Pancreas (tissue), 10 donors: ENCODE measurements around the gene CCDC38. TPM values are rescaled to one million over a fixed set of nuclear protein-coding genes. Genes with fewer than 3 reads are reported as not detected.

ENCODE experiments used
- ATAC-seq, 4 donors: fragments of 200-7000 bp; cut with Tn5 transposase; one replicate each; pipeline versions ENCODE4 v1.8.0 to v1.9.1; 2020; ENCODE audit warnings: mild to moderate bottlenecking in 4 of 4, moderate library complexity in 4 of 4
- DNase-seq, 6 donors: peaks; one replicate each; pipeline ENCODE4 v3.0.0-alpha.2; 2020
- FAIRE-seq: peaks from 2 replicates; lab custom pipeline; 2012; peaks lifted over from hg19 to GRCh38; lab: Jason Lieb, UNC
- H3K27ac ChIP-seq, 4 donors: fragments of 200-600 bp; sonication (generic); 1 replicate in 3 of 4; 2 replicates in 1 of 4; pipeline versions ENCODE4 v1.5.0 to v1.8.0; 2020
- H3K27me3 ChIP-seq, 4 donors: fragments of 200-600 bp; one replicate each; pipeline ENCODE4 v1.8.0; 2021
- H3K36me3 ChIP-seq, 3 donors: fragments of 200-600 bp; sonication (generic) in 1 of 3; one replicate each; pipeline versions ENCODE4 v1.5.0 to v1.8.0; 2020 to 2021
- H3K4me1 ChIP-seq, 3 donors: fragments of 200-600 bp; one replicate each; pipeline ENCODE4 v1.8.0; 2021
- H3K4me3 ChIP-seq, 4 donors: fragments of 200-600 bp; sonication (generic) in 2 of 4; one replicate each; pipeline versions ENCODE4 v1.5.0 to v1.8.0; 2020 to 2021
- H3K9me3 ChIP-seq, 4 donors: fragments of 200-600 bp; one replicate each; pipeline ENCODE4 v1.8.0; 2021
- WGBS, 2 donors: extraction: QIAGEN DNeasy Blood & Tissue Kit; methylation state at CpG; one replicate each; pipeline ENCODE4 v1.1.7; 2013; 5-methylcytosine and 5-hydroxymethylcytosine counted together
- intact Hi-C, 3 donors: fragments of 100-400 bp; cut with DNase I; formaldehyde crosslinking; loops; one replicate each; pipeline versions ENCODE4 v1.11.1 to v1.14.2; 2022
- polyA plus RNA-seq, 2 donors: library from polyadenylated mRNA; stranded (reverse); fragments of 200-250 nt; gene quantifications; one replicate each; pipeline ENCODE4 v1.2.3, GENCODE V29; 2013
- total RNA-seq, 6 donors: library from RNA; stranded (reverse); fragmentation: NEBNext Ultra II Directional in 4 of 6; extraction: Animal tissue kit (Norgen Biotek cat#: 25700) in 4 of 6; gene quantifications; one replicate each; pipeline versions ENCODE4 v1.2.1 to v1.2.4, GENCODE V29; 2021 to 2023
- TF ChIP-seq, protein P1 (sequence below), 4 donors: fragments of 200-600 bp; sonication (generic) in 3 of 4; IDR thresholded peaks; one replicate each; pipeline versions ENCODE4 v1.5.0 to v1.8.0; 2021; ENCODE audit warnings: antibody characterized with exemption in 4 of 4
- donor health status: healthy with polysubstance abuse.
- donor health status: DM: no; HTN: no; CAD: no; lungs with moderate emphysema.
- donor health status: DM: no; HTN: no; CAD: no.
- donor health status: control.
- donor health status: control.
- donor health status: Bipolar disorder and iron deficiency.
- donor health status: DM: yes; HTN: yes; CAD: no.
- donor health status: DM: no; HTN: no; CAD: no.
- donor health status: DM: no; HTN: no; CAD: no.
- donor health status: DM: yes; HTN: yes; CAD: no.

The CCDC38 gene
- total and polyA plus RNA-seq, 8 donors, result 0.05 TPM; not detected in 7

GRCh38 chr12:95837240-95838038 is 105.0 kb downstream of the CCDC38 start:
- Histone ChIP-seq H3K27ac (no peak overlapping the region), H3K9me3 (no peaks in the 10 kb centered on the region), H3K27me3 (no peaks in the 10 kb centered on the region), H3K4me1 (peaks cover 0 to 9% (median 4%) of the 10 kb centered on the region in 3 donors), H3K36me3 (no peaks in the 10 kb centered on the region), H3K4me3 (no peak overlapping the region)
- 64 to 65% methylated on average over 10 of the region's 10 CpGs for WGBS, 2 donors
- TF ChIP-seq, protein P1, sequence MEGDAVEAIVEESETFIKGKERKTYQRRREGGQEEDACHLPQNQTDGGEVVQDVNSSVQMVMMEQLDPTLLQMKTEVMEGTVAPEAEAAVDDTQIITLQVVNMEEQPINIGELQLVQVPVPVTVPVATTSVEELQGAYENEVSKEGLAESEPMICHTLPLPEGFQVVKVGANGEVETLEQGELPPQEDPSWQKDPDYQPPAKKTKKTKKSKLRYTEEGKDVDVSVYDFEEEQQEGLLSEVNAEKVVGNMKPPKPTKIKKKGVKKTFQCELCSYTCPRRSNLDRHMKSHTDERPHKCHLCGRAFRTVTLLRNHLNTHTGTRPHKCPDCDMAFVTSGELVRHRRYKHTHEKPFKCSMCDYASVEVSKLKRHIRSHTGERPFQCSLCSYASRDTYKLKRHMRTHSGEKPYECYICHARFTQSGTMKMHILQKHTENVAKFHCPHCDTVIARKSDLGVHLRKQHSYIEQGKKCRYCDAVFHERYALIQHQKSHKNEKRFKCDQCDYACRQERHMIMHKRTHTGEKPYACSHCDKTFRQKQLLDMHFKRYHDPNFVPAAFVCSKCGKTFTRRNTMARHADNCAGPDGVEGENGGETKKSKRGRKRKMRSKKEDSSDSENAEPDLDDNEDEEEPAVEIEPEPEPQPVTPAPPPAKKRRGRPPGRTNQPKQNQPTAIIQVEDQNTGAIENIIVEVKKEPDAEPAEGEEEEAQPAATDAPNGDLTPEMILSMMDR (IDR thresholded peaks at IDR 0.05), result no peak
- ATAC-seq (peak in 1 of 4 donors; percentile 29), FAIRE-seq (no peak), DNase-seq (no peak)
- intact Hi-C loops, result no loop called here

DNA sequence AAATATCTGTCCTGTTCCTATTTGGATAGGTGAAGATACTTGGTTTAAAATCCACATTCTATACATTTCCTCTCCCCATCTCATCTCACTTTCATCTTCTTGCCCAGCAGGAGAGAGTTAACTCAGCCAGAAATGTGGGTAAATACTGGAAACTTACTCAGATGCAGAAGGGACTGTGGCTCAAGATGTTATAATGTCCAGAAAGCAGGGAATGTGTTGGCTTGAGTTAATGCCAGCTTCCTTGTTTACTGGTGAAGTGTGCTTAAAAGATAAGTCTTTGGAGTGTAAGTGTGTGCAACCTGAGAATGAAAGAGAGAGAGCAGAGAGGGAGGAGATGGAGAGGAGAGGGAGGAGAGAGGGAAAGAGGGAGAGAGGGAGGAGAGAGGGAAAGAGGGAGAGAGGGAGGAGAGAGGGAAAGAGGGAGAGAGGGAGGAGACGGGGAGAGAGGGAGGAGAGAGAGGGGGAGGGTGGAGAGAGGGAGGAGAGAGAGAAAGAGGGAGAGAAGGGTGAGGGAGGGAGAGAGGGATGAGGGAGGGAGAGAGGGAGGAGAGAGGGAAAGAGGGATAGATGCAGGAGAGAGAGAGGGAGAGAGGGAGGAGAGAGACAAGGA is 105.7 kb downstream of the CCDC38 start:
- Histone ChIP-seq H3K4me3 (no peak overlapping the region), H3K36me3 (no peaks in the 10 kb centered on the region), H3K27me3 (no peaks in the 10 kb centered on the region), H3K4me1 (peaks cover 0 to 9% (median 4%) of the 10 kb centered on the region in 3 donors), H3K9me3 (no peaks in the 10 kb centered on the region), H3K27ac (peak overlapping the region in 2 of 4 donors; percentile 6 to 41)
- intact Hi-C loops, result no loop called here
- ATAC-seq, result peak; percentile 71 to 95 (median 88)
- FAIRE-seq, result no peak
- DNase-seq, result peak in 1 of 6 donors; percentile 8
- WGBS, 2 donors, result 2 to 7% methylated on average over 1 of the region's 1 CpG
- TF ChIP-seq, protein P1 (IDR thresholded peaks at IDR 0.05), result no peak

DNA sequence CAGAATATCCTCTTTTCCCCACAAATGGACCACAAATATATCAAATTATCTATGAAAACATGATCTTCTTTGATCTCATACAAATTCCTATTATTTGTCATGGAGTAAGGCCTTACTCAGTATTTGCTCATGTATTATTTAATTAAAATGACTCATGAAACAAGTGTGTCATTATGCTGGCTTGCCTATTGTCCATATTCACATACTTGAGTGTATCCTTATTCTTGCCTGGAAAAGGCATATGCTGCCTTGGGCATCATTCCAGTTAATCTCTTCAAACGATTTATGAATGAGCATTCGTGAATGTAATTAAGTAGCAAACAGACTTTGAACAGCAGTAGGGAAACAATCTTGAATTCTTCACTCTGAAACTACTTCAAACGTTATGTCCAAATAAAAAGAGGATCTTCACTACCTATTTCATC is 106.2 kb downstream of the CCDC38 start:
- ATAC-seq (peak in 3 of 4 donors; percentile 58 to 79 (median 63)), DNase-seq (no peak), FAIRE-seq (no peak)
- Histone ChIP-seq H3K4me3 (no peak overlapping the region), H3K27me3 (no peaks in the 10 kb centered on the region), H3K27ac (peak overlapping the region in 1 of 4 donors; percentile 6), H3K4me1 (peaks cover 0 to 9% (median 4%) of the 10 kb centered on the region in 3 donors), H3K36me3 (no peaks in the 10 kb centered on the region), H3K9me3 (no peaks in the 10 kb centered on the region)
- intact Hi-C loops, result no loop called here
- TF ChIP-seq, protein P1 (IDR thresholded peaks at IDR 0.05), result no peak
- 2 to 13% methylated on average over 3 of the region's 3 CpGs for WGBS, 2 donors

- DNase-seq, result no peak
- Histone ChIP-seq H3K9me3 (no peaks in the 10 kb centered on the region), H3K27ac (no peak overlapping the region), H3K36me3 (no peaks in the 10 kb centered on the region), H3K4me3 (no peak overlapping the region), H3K27me3 (no peaks in the 10 kb centered on the region), H3K4me1 (peaks cover 3 to 13% (median 9%) of the 10 kb centered on the region in 3 donors)
- intact Hi-C loops, result no loop called here
- no peak for FAIRE-seq
- 91 to 95% methylated on average over 1 of the region's 1 CpG for WGBS, 2 donors
- TF ChIP-seq, protein P1 (IDR thresholded peaks at IDR 0.05), result no peak
- no peak for ATAC-seq
Observed at GRCh38 chr12:95834572-95834971, 107.8 kb downstream of the CCDC38 start.
